ENCODE measurements around the gene TAF4B. TPM values are rescaled to one million over a fixed set of nuclear protein-coding genes. Genes with fewer than 3 reads are reported as not detected.

Gene TAF4B
- total RNA-seq, 3 donors from 2014 or later (not counting 1 experiment from before 2014, with no cell fraction given): 1.5 to 3.3 (median 1.7) TPM

DNA sequence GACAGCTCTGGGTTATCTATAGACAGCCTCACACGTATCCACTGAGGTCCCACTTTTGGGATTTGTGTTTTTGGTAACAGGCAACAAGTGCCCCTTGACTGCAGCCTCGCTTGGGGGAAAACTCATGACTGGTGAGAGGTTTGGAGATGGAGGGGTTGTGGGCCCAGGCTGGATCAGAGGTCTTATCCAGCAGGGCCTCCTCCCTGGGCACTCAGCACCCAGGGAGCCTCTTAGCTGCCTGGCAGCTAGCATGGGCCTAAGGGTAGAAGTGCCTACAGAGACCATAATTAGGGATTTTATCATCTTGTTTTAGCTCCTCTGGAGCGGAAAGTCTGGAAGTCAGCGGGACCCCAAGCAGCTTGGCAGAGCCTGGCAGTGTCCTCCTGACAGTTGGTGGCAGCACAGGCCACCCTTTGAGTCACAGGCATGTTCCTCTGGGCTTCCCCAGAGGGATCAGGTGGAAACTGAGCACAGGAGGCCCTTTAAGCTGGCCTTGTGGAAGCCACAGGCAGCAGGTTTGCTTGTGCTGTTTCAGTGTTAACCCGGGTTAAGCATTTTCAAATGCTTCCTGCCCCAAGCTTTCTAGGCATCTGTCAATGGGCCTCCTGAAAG, 179.1 kb downstream of the TAF4B start:
- no peaks in the 10 kb centered on the region for H3K36me3 Mint-ChIP-seq
- H3K9me3 Mint-ChIP-seq: no peaks in the 10 kb centered on the region
- no peak for ATAC-seq
- 56% methylated on average over 5 of the region's 5 CpGs for WGBS (ENCODE audit: insufficient coverage)
- H3K36me3 ChIP-seq (ENCODE audit: control insufficient read depth, insufficient read depth, low read length): no peaks in the 10 kb centered on the region
- peaks cover 0 to 3% of the 10 kb centered on the region in 2 donors for H3K27me3 Mint-ChIP-seq (ENCODE audit: low read depth in 2 of 2)
- no peaks in the 10 kb centered on the region for H3K9me3 ChIP-seq (ENCODE audit: control insufficient read depth, insufficient read depth, low read length)
- TF ChIP-seq, protein P1, sequence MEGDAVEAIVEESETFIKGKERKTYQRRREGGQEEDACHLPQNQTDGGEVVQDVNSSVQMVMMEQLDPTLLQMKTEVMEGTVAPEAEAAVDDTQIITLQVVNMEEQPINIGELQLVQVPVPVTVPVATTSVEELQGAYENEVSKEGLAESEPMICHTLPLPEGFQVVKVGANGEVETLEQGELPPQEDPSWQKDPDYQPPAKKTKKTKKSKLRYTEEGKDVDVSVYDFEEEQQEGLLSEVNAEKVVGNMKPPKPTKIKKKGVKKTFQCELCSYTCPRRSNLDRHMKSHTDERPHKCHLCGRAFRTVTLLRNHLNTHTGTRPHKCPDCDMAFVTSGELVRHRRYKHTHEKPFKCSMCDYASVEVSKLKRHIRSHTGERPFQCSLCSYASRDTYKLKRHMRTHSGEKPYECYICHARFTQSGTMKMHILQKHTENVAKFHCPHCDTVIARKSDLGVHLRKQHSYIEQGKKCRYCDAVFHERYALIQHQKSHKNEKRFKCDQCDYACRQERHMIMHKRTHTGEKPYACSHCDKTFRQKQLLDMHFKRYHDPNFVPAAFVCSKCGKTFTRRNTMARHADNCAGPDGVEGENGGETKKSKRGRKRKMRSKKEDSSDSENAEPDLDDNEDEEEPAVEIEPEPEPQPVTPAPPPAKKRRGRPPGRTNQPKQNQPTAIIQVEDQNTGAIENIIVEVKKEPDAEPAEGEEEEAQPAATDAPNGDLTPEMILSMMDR (IDR thresholded peaks at IDR 0.05): no peak
- no peaks in the 10 kb centered on the region for H3K4me1 Mint-ChIP-seq
- no peak overlapping the region for H3K4me3 ChIP-seq (ENCODE audit: low read length)
- no peaks in the 10 kb centered on the region for H3K4me1 ChIP-seq (ENCODE audit: control insufficient read depth, insufficient read depth, low read length)
- no peaks in the 10 kb centered on the region for H3K27me3 ChIP-seq (ENCODE audit: control insufficient read depth, insufficient read depth, low read length)
- no peak for DNase-seq
- H3K27ac ChIP-seq (ENCODE audit: low read length): no peak overlapping the region
- no peak overlapping the region for H3K27ac Mint-ChIP-seq
- H3K4me3 Mint-ChIP-seq: no peak overlapping the region
- intact Hi-C loops (cut with micrococcal nuclease): no loop called here

DNA sequence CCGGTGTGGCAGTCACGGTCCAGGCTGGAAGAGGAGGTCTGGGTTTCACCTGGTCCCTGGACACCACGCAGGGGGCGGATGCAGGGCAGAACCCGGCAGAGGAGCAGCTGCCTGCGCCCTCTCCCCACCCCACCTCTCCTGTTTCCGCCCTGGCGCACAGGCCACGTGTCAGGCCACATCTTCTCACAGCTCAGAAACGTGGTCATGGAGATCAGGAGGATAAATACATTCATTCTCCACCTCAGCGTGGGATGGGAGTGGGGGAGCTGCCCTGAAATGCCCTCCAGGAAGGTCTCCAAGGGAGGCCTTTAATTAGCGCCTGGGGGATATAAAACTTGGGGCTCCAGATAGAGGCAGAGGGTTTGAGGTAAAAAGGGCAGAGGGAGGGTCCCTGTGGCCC, 180.1 kb downstream of the TAF4B start:
- no peaks in the 10 kb centered on the region for H3K27me3 Mint-ChIP-seq (ENCODE audit: low read depth in 2 of 2)
- ATAC-seq: no peak
- Histone ChIP-seq H3K27me3 (ENCODE audit: control insufficient read depth, insufficient read depth, low read length) (no peaks in the 10 kb centered on the region), H3K27ac (ENCODE audit: low read length) (no peak overlapping the region), H3K4me1 (ENCODE audit: control insufficient read depth, insufficient read depth, low read length) (no peaks in the 10 kb centered on the region), H3K4me3 (ENCODE audit: low read length) (no peak overlapping the region), H3K9me3 (ENCODE audit: control insufficient read depth, insufficient read depth, low read length) (no peaks in the 10 kb centered on the region), H3K36me3 (ENCODE audit: control insufficient read depth, insufficient read depth, low read length) (no peaks in the 10 kb centered on the region)
- no peaks in the 10 kb centered on the region for H3K36me3 Mint-ChIP-seq
- DNase-seq: no peak
- 90% methylated on average over 9 of the region's 12 CpGs for WGBS (ENCODE audit: insufficient coverage)
- H3K4me3 Mint-ChIP-seq: no peak overlapping the region
- TF ChIP-seq, protein P1 (IDR thresholded peaks at IDR 0.05): no peak
- H3K27ac Mint-ChIP-seq: no peak overlapping the region
- intact Hi-C loops (cut with micrococcal nuclease): no loop called here
- no peaks in the 10 kb centered on the region for H3K4me1 Mint-ChIP-seq
- H3K9me3 Mint-ChIP-seq: no peaks in the 10 kb centered on the region

DNA sequence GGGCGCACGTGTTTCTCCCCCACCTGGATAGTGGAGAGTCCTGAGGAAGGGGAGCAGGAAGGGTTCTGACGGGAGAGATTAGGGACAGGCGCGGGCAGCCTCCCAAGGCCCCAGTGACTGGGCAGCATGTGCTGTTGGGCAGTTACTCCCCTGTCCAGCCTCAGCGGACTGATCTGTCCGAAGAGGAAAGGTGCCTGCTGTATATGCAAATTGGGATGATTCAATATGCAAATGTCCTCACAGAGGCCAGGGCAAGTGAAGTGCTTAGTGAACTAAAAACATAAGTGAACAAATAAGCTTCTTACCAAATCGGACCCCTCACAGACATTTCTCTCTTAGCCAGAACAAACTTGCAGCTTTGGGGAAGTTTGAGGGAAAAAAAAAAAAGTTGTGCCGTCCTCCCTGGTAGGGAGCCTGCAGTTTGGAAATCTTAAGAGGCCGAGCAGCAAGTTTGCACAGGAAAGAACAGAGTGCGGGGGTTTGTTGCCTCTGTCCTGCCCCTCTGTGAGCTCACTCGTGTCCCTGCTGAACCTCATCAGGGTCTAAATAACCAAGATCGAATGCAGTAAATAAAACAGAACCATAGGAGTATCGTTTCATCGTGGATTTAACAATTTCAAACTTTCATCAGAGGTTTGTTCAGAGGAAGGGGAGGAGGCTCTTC, 180.7 kb downstream of the TAF4B start:
- Mint-ChIP-seq H3K27ac (no peak overlapping the region), H3K9me3 (no peaks in the 10 kb centered on the region), H3K27me3 (ENCODE audit: low read depth in 2 of 2) (no peaks in the 10 kb centered on the region), H3K4me3 (no peak overlapping the region), H3K36me3 (no peaks in the 10 kb centered on the region), H3K4me1 (no peaks in the 10 kb centered on the region)
- H3K4me1 ChIP-seq (ENCODE audit: control insufficient read depth, insufficient read depth, low read length): no peaks in the 10 kb centered on the region
- H3K27ac ChIP-seq (ENCODE audit: low read length): no peak overlapping the region
- H3K36me3 ChIP-seq (ENCODE audit: control insufficient read depth, insufficient read depth, low read length): no peaks in the 10 kb centered on the region
- intact Hi-C loops (cut with micrococcal nuclease): no loop called here
- TF ChIP-seq, protein P1 (IDR thresholded peaks at IDR 0.05): no peak
- 91% methylated on average over 14 of the region's 15 CpGs for WGBS (ENCODE audit: insufficient coverage)
- no peak for ATAC-seq
- no peaks in the 10 kb centered on the region for H3K9me3 ChIP-seq (ENCODE audit: control insufficient read depth, insufficient read depth, low read length)
- no peaks in the 10 kb centered on the region for H3K27me3 ChIP-seq (ENCODE audit: control insufficient read depth, insufficient read depth, low read length)
- no peak for DNase-seq
- H3K4me3 ChIP-seq (ENCODE audit: low read length): no peak overlapping the region
